T-helper 17 cell (primary cell): ENCODE measurements around the gene CCBE1. TPM values are rescaled to one million over a fixed set of nuclear protein-coding genes. Genes with fewer than 3 reads are reported as not detected.

Experiments
- ATAC-seq: fragments of 150-1000 bp; cut with Tn5 transposase; 2 replicates; pipeline ENCODE4 v1.10.0; 2021; ENCODE audit warnings: mild to moderate bottlenecking, moderate library complexity
- DNase-seq, 3 donors: peaks; one replicate each; pipeline versions ENCODE4 v3.0.0 to v3.0.0-alpha.2; 2020 to 2021
- H3K9me3 ChIP-seq: one replicate; pipeline ENCODE4 v1.7.0; 2013; ENCODE audit warnings: low read length, mild to moderate bottlenecking; ENCODE audit not compliant: control insufficient read depth, poor library complexity, severe bottlenecking
- H3K27ac Mint-ChIP-seq: one replicate; pipeline ENCODE4 v1.8.0; 2022; ENCODE audit warnings: mild to moderate bottlenecking, moderate library complexity, mixed read lengths
- H3K27me3 Mint-ChIP-seq: one replicate; pipeline ENCODE4 v1.8.0; 2022; ENCODE audit warnings: mixed read lengths
- H3K36me3 Mint-ChIP-seq: one replicate; pipeline ENCODE4 v1.8.0; 2022; ENCODE audit warnings: low read depth, mixed read lengths
- H3K4me1 Mint-ChIP-seq: one replicate; pipeline ENCODE4 v1.8.0; 2022; ENCODE audit warnings: mild to moderate bottlenecking, mixed read lengths
- H3K4me3 Mint-ChIP-seq: one replicate; pipeline ENCODE4 v1.8.0; 2022; ENCODE audit warnings: mild to moderate bottlenecking, moderate library complexity, mixed read lengths
- total RNA-seq, 4 donors: library from RNA in 2 of 4; stranded (reverse) in 2 of 4; gene quantifications; one replicate each; pipeline ENCODE4 v1.2.3 and lab custom pipeline; 2022 to 2026

The CCBE1 gene
- total RNA-seq, 2 donors from 2014 or later, result not detected

GRCh38 chr18:59606193-59607077 is 90.8 kb downstream of the CCBE1 start:
- H3K9me3 ChIP-seq, result no peaks in the 10 kb centered on the region
- Mint-ChIP-seq H3K27ac (no peak overlapping the region), H3K4me1 (no peaks in the 10 kb centered on the region), H3K36me3 (no peaks in the 10 kb centered on the region), H3K4me3 (no peak overlapping the region), H3K27me3 (peaks cover 3% of the 10 kb centered on the region)
- ATAC-seq (no peak), DNase-seq (no peak)

- peaks cover 6% of the 10 kb centered on the region for H3K27me3 Mint-ChIP-seq
- no peaks in the 10 kb centered on the region for H3K9me3 ChIP-seq
- H3K4me3 Mint-ChIP-seq, result no peak overlapping the region
- DNase-seq (no peak), ATAC-seq (no peak)
- H3K36me3 Mint-ChIP-seq, result no peaks in the 10 kb centered on the region
- no peak overlapping the region for H3K27ac Mint-ChIP-seq
- no peaks in the 10 kb centered on the region for H3K4me1 Mint-ChIP-seq
Measured at GRCh38 chr18:59605633-59606192, 91.5 kb downstream of the CCBE1 start.

- DNase-seq (no peak), ATAC-seq (no peak)
- no peaks in the 10 kb centered on the region for H3K9me3 ChIP-seq
- Mint-ChIP-seq H3K36me3 (no peaks in the 10 kb centered on the region), H3K27ac (no peak overlapping the region), H3K4me1 (no peaks in the 10 kb centered on the region), H3K27me3 (peaks cover 6% of the 10 kb centered on the region), H3K4me3 (no peak overlapping the region)
Measured at GRCh38 chr18:59604877-59605276, 92.3 kb downstream of the CCBE1 start.

- Mint-ChIP-seq H3K4me1 (no peaks in the 10 kb centered on the region), H3K27ac (no peak overlapping the region), H3K36me3 (no peaks in the 10 kb centered on the region), H3K27me3 (peaks cover 6% of the 10 kb centered on the region), H3K4me3 (no peak overlapping the region)
- no peak for DNase-seq
- H3K9me3 ChIP-seq, result no peaks in the 10 kb centered on the region
- no peak for ATAC-seq
Measured at GRCh38 chr18:59597049-59597448, 100.2 kb downstream of the CCBE1 start.

GRCh38 chr18:59593291-59593717 is 103.9 kb downstream of the CCBE1 start:
- no peak overlapping the region for H3K27ac Mint-ChIP-seq
- H3K27me3 Mint-ChIP-seq, result no peaks in the 10 kb centered on the region
- no peaks in the 10 kb centered on the region for H3K9me3 ChIP-seq
- no peaks in the 10 kb centered on the region for H3K36me3 Mint-ChIP-seq
- no peak overlapping the region for H3K4me3 Mint-ChIP-seq
- no peaks in the 10 kb centered on the region for H3K4me1 Mint-ChIP-seq
- no peak for DNase-seq
- ATAC-seq, result no peak

- ATAC-seq, result no peak
- Mint-ChIP-seq H3K4me1 (no peaks in the 10 kb centered on the region), H3K27me3 (no peaks in the 10 kb centered on the region), H3K27ac (no peak overlapping the region), H3K4me3 (no peak overlapping the region), H3K36me3 (no peaks in the 10 kb centered on the region)
- no peaks in the 10 kb centered on the region for H3K9me3 ChIP-seq
- no peak for DNase-seq
Measured at GRCh38 chr18:59592624-59593023, 104.6 kb downstream of the CCBE1 start.

GRCh38 chr18:59582395-59582794 is 114.8 kb downstream of the CCBE1 start:
- Mint-ChIP-seq H3K36me3 (no peaks in the 10 kb centered on the region), H3K27ac (no peak overlapping the region), H3K4me3 (no peak overlapping the region), H3K4me1 (no peaks in the 10 kb centered on the region), H3K27me3 (peaks cover 5% of the 10 kb centered on the region)
- H3K9me3 ChIP-seq, result no peaks in the 10 kb centered on the region
- no peak for ATAC-seq
- DNase-seq, result no peak

GRCh38 chr18:59579509-59579908 is 117.7 kb downstream of the CCBE1 start:
- H3K9me3 ChIP-seq, result no peaks in the 10 kb centered on the region
- no peaks in the 10 kb centered on the region for H3K4me1 Mint-ChIP-seq
- H3K36me3 Mint-ChIP-seq, result no peaks in the 10 kb centered on the region
- peaks cover 5% of the 10 kb centered on the region for H3K27me3 Mint-ChIP-seq
- ATAC-seq (no peak), DNase-seq (no peak)
- H3K27ac Mint-ChIP-seq, result no peak overlapping the region
- H3K4me3 Mint-ChIP-seq, result no peak overlapping the region

GRCh38 chr18:59577386-59577655 is 119.9 kb downstream of the CCBE1 start:
- H3K4me3 Mint-ChIP-seq, result no peak overlapping the region
- no peak for DNase-seq

GRCh38 chr18:59576541-59577385 is 120.5 kb downstream of the CCBE1 start:
- ATAC-seq (no peak), DNase-seq (no peak)
- Mint-ChIP-seq H3K27ac (no peak overlapping the region), H3K4me1 (no peaks in the 10 kb centered on the region), H3K4me3 (no peak overlapping the region), H3K27me3 (no peaks in the 10 kb centered on the region), H3K36me3 (no peaks in the 10 kb centered on the region)
- H3K9me3 ChIP-seq, result no peaks in the 10 kb centered on the region

More at GRCh38 chr18:59577386-59577655, 119.9 kb downstream of the CCBE1 start:
- Mint-ChIP-seq H3K36me3 (no peaks in the 10 kb centered on the region), H3K27me3 (peaks cover 4% of the 10 kb centered on the region), H3K27ac (no peak overlapping the region), H3K4me1 (no peaks in the 10 kb centered on the region)
- no peak for ATAC-seq
- H3K9me3 ChIP-seq, result no peaks in the 10 kb centered on the region

GRCh38 chr18:59575995-59576394 is 121.2 kb downstream of the CCBE1 start:
- no peak overlapping the region for H3K27ac Mint-ChIP-seq
- no peaks in the 10 kb centered on the region for H3K36me3 Mint-ChIP-seq
- ATAC-seq, result no peak
- no peaks in the 10 kb centered on the region for H3K4me1 Mint-ChIP-seq
- no peak overlapping the region for H3K4me3 Mint-ChIP-seq
- H3K27me3 Mint-ChIP-seq, result no peaks in the 10 kb centered on the region
- H3K9me3 ChIP-seq, result no peaks in the 10 kb centered on the region
- no peak for DNase-seq

GRCh38 chr18:59573962-59574361 is 123.3 kb downstream of the CCBE1 start:
- no peak for ATAC-seq
- Mint-ChIP-seq H3K27ac (no peak overlapping the region), H3K4me1 (no peaks in the 10 kb centered on the region), H3K36me3 (no peaks in the 10 kb centered on the region), H3K27me3 (no peaks in the 10 kb centered on the region), H3K4me3 (no peak overlapping the region)
- no peak for DNase-seq
- H3K9me3 ChIP-seq, result no peaks in the 10 kb centered on the region

GRCh38 chr18:59571902-59572301 is 125.3 kb downstream of the CCBE1 start:
- Mint-ChIP-seq H3K4me1 (no peaks in the 10 kb centered on the region), H3K27ac (no peak overlapping the region), H3K36me3 (no peaks in the 10 kb centered on the region), H3K27me3 (no peaks in the 10 kb centered on the region), H3K4me3 (no peak overlapping the region)
- DNase-seq, result no peak
- ATAC-seq, result no peak
- no peaks in the 10 kb centered on the region for H3K9me3 ChIP-seq
